Gastroesophageal sphincter (tissue), 4 donors: ENCODE measurements around the gene ALG12. TPM values are rescaled to one million over a fixed set of nuclear protein-coding genes. Genes with fewer than 3 reads are reported as not detected.

Experiments
- ATAC-seq: fragments of 150-250 bp; one replicate; pipeline ENCODE4 v1.9.1; 2016; ENCODE audit warnings: mild to moderate bottlenecking, moderate library complexity
- H3K27ac ChIP-seq, 4 donors: fragments of 200-600 bp; sonication (generic) in 3 of 4; 1 replicate in 3 of 4; 2 replicates in 1 of 4; pipeline ENCODE4 v1.5.1; 2016 to 2019
- H3K27me3 ChIP-seq: fragments of 200-600 bp; sonication (generic); one replicate; pipeline ENCODE4 v1.5.1; 2019
- H3K36me3 ChIP-seq, 2 donors: fragments of 200-600 bp; sonication (generic); one replicate each; pipeline ENCODE4 v1.5.1; 2019; ENCODE audit warnings: control low read depth in 1 of 2
- H3K4me1 ChIP-seq, 3 donors: fragments of 200-600 bp; sonication (generic); 1 replicate in 2 of 3; 2 replicates in 1 of 3; pipeline ENCODE4 v1.5.1; 2016 to 2019; ENCODE audit warnings: control low read depth in 2 of 3
- H3K4me3 ChIP-seq, 2 donors: fragments of 200-600 bp; sonication (generic); one replicate each; pipeline ENCODE4 v1.5.1; 2019; ENCODE audit warnings: mild to moderate bottlenecking in 1 of 2, moderate library complexity in 1 of 2
- H3K9me3 ChIP-seq, 3 donors: fragments of 200-600 bp; sonication (generic); one replicate each; pipeline ENCODE4 v1.5.1; 2017 to 2019; ENCODE audit warnings: control low read depth in 2 of 3
- CTCF ChIP-seq, 4 experiments: fragments of 200-600 bp in 2 of 4; fragments of 450-650 bp in 2 of 4; sonication (generic) in 1 of 4; IDR thresholded peaks; one replicate each; pipeline ENCODE4 v1.5.1; 2017 to 2019; ENCODE audit warnings: antibody characterized with exemption in 4 of 4, mild to moderate bottlenecking in 2 of 4, moderate library complexity in 2 of 4
- EP300 ChIP-seq: sonication (generic); formaldehyde crosslinking; IDR thresholded peaks from one replicate; pipeline ENCODE4 v1.6.1; 2017; ENCODE audit warnings: antibody characterized with exemption, mild to moderate bottlenecking
- POLR2A ChIP-seq, 2 donors: fragments of 450-650 bp; IDR thresholded peaks; one replicate each; pipeline ENCODE4 v1.6.1; 2017; ENCODE audit warnings: antibody characterized with exemption in 2 of 2, mild to moderate bottlenecking in 2 of 2, moderate library complexity in 1 of 2
- POLR2AphosphoS5 ChIP-seq: sonication (generic); formaldehyde crosslinking; IDR thresholded peaks from one replicate; pipeline ENCODE4 v1.6.1; 2017; ENCODE audit warnings: antibody characterized with exemption
- WGBS, 2 donors: methylation state at CpG; one replicate each; pipeline ENCODE4 v1.1.5; 2018; ENCODE audit warnings: low coverage in 1 of 2; 5-methylcytosine and 5-hydroxymethylcytosine counted together
- total RNA-seq, 4 donors: library from RNA; depleted of rRNA; stranded (reverse); fragments of >200 nt; gene quantifications; one replicate each; pipeline ENCODE4 v1.1.0, GENCODE V29; 2016

Gene ALG12
- total RNA-seq, 4 donors from 2014 or later = 18.8 to 30.0 (median 22.6) TPM

DNA sequence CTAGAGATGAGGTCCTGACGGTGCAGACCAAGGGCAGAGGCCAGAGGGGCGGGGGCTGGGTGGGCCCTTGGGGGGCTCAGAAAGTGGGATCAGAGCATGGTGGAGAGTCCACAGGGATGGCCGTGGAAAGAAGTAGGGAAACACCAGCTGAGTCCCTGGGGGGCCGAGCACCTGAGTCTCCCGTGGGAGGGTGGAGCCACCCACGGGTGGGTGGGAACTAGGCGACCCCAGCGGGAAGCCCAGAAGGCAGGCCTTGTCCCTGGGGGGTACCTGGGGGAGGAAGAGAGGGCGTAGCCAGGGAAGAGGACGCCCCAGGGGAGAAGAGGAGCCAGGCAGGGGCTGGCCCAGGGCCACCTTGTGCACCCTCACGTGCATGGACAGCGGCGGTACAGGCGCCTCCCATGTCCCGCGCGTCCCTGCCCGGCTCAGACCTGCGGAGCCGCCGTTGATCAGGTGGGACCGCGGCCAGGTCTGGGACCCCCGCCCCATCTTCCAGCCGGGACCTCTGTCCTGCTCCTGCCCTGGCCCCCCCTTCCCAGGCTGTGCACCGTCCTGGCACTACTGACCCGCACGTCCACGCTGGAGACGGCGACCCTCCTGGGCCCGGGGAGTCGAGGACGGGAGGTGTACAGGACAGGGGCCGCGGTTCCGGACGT, 10.4 kb upstream of the ALG12 start:
- peaks cover 15% of the 10 kb centered on the region for H3K27me3 ChIP-seq
- peaks cover 0 to 35% of the 10 kb centered on the region in 2 donors for H3K36me3 ChIP-seq
- no peak overlapping the region for H3K4me3 ChIP-seq
- no peak for ATAC-seq
- no peaks in the 10 kb centered on the region for H3K9me3 ChIP-seq
- H3K27ac ChIP-seq = no peak overlapping the region
- TF ChIP-seq CTCF (IDR thresholded peaks at IDR 0.05) = no peak
- no peak for TF ChIP-seq EP300
- no peak for TF ChIP-seq POLR2AphosphoS5
- TF ChIP-seq POLR2A (IDR thresholded peaks at IDR 0.05) = no peak
- 61% methylated on average over 9 of the region's 38 CpGs; no CpG with 5 or more reads in 1 of the 2 donors for WGBS, 2 donors
- H3K4me1 ChIP-seq = peaks cover 0 to 48% (median 17%) of the 10 kb centered on the region in 3 donors

GRCh38 chr22:49928185-49928495, 9.9 kb upstream of the ALG12 start:
- TF ChIP-seq POLR2AphosphoS5 (no peak), CTCF (IDR thresholded peaks at IDR 0.05) (no peak), POLR2A (IDR thresholded peaks at IDR 0.05) (no peak), EP300 (no peak)
- H3K9me3 ChIP-seq = no peaks in the 10 kb centered on the region
- WGBS, 2 donors = no CpG with 5 or more reads among the region's 8 CpGs

GRCh38 chr22:49927483-49928184, 9.4 kb upstream of the ALG12 start:
- Histone ChIP-seq H3K36me3 (peaks cover 0 to 36% of the 10 kb centered on the region in 2 donors), H3K4me3 (no peak overlapping the region), H3K9me3 (no peaks in the 10 kb centered on the region), H3K27ac (no peak overlapping the region), H3K27me3 (peaks cover 15% of the 10 kb centered on the region), H3K4me1 (peaks cover 0 to 47% (median 8%) of the 10 kb centered on the region in 3 donors)
- no peak for TF ChIP-seq CTCF (IDR thresholded peaks at IDR 0.05)
- no peak for TF ChIP-seq POLR2A (IDR thresholded peaks at IDR 0.05)
- TF ChIP-seq POLR2AphosphoS5 = no peak
- no peak for TF ChIP-seq EP300
- ATAC-seq = no peak
- WGBS, 2 donors = 86 to 90% methylated on average over 5 to 10 of the region's 26 CpGs

More at GRCh38 chr22:49928185-49928495, 9.9 kb upstream of the ALG12 start:
- H3K36me3 ChIP-seq = peaks cover 0 to 36% of the 10 kb centered on the region in 2 donors
- H3K27me3 ChIP-seq = peaks cover 15% of the 10 kb centered on the region
- ATAC-seq = no peak
- peaks cover 0 to 48% (median 12%) of the 10 kb centered on the region in 3 donors for H3K4me1 ChIP-seq
- no peak overlapping the region for H3K4me3 ChIP-seq
- H3K27ac ChIP-seq = no peak overlapping the region

GRCh38 chr22:49926916-49927315, 8.7 kb upstream of the ALG12 start:
- H3K36me3 ChIP-seq = peaks cover 0 to 37% of the 10 kb centered on the region in 2 donors
- no peak for ATAC-seq
- no peak for TF ChIP-seq POLR2AphosphoS5

DNA sequence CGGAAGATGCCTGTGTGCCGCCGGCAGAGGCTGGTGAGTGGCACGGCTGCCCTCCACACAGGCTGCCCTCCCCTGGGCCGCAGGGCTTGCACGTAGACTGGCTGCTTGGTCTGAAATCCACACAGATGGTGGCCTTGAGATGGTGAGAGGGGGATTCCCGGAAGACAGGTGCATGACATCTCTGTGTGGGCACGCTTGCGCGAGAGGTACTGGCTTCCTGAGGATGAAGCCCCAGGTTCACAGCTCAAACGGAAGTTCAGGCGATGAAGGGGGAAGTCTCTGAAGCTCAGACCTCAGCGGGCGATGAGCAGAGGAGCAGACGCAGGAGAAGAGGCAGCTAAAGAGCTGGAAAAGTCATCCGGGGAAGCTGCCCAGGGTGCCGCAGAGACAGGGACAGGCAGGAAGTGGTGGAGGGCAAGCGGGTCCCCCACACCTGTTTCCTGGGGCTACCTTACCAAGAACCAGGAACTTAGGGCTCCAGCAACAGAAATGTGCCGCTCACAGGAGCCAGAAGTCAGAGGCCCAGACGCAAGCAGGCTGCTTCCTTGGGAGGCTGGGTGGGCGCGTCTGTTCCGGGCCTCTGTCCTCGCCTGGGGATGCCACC, 7.4 kb upstream of the ALG12 start:
- peaks cover 0 to 49% of the 10 kb centered on the region in 2 donors for H3K36me3 ChIP-seq
- ATAC-seq = no peak
- WGBS, 2 donors = 87 to 98% methylated on average over 12 of the region's 24 CpGs
- no peak overlapping the region for H3K4me3 ChIP-seq
- no peak overlapping the region for H3K27ac ChIP-seq
- H3K9me3 ChIP-seq = no peaks in the 10 kb centered on the region
- no peak for TF ChIP-seq CTCF (IDR thresholded peaks at IDR 0.05)
- no peak for TF ChIP-seq POLR2AphosphoS5
- peaks cover 0 to 26% (median 4%) of the 10 kb centered on the region in 3 donors for H3K4me1 ChIP-seq
- H3K27me3 ChIP-seq = peaks cover 15% of the 10 kb centered on the region

More at GRCh38 chr22:49926916-49927315, 8.7 kb upstream of the ALG12 start:
- peaks cover 0 to 39% (median 7%) of the 10 kb centered on the region in 3 donors for H3K4me1 ChIP-seq
- WGBS, 2 donors = 100% methylated on average over 2 of the region's 18 CpGs; no CpG with 5 or more reads in 1 of the 2 donors
- H3K9me3 ChIP-seq = no peaks in the 10 kb centered on the region
- H3K27ac ChIP-seq = no peak overlapping the region
- no peak overlapping the region for H3K4me3 ChIP-seq
- H3K27me3 ChIP-seq = peaks cover 15% of the 10 kb centered on the region
